Endothelial cell of umbilical vein (primary cell): ENCODE results near the gene CRY2.

ENCODE experiments used
- CTCF ChIP-seq, 2 donors: IDR thresholded peaks; 1 replicate in 1 of 2; 2 replicates in 1 of 2; pipeline ENCODE4 v1.5.1; 2011; ENCODE audit warnings: low read length in 2 of 2, mild to moderate bottlenecking in 2 of 2, moderate library complexity in 2 of 2, control low read depth in 1 of 2, inconsistent platforms in 1 of 2, low read depth in 1 of 2; ENCODE audit not compliant: insufficient read depth in 1 of 2; ENCODE audit errors: extremely low read depth in 1 of 2
- EZH2 ChIP-seq: IDR thresholded peaks from 2 replicates; pipeline ENCODE4 v1.6.1; 2012; ENCODE audit warnings: borderline replicate concordance, low read depth, mild to moderate bottlenecking, moderate library complexity, low read length, inconsistent platforms; ENCODE audit not compliant: severe bottlenecking
- GATA2 ChIP-seq: IDR thresholded peaks from 2 replicates; pipeline ENCODE4 v1.7.0; 2011; ENCODE audit warnings: low read depth, mild to moderate bottlenecking, moderate library complexity, mixed read lengths, low read length; ENCODE audit not compliant: insufficient read length, insufficient read depth
- MAX ChIP-seq: IDR thresholded peaks from 2 replicates; pipeline ENCODE4 v1.6.1; 2011; ENCODE audit not compliant: insufficient read depth, insufficient read length
- MYC ChIP-seq: IDR thresholded peaks from one replicate; pipeline ENCODE4 v1.6.1; 2011; ENCODE audit warnings: mild to moderate bottlenecking, low read depth, low read length
- POLR2A ChIP-seq: IDR thresholded peaks from 2 replicates; pipeline ENCODE4 v1.6.1; 2012; ENCODE audit warnings: low read depth, mild to moderate bottlenecking, control low read depth, low read length
- POLR2AphosphoS5 ChIP-seq: IDR thresholded peaks from 2 replicates; pipeline ENCODE4 v1.6.1; 2012; ENCODE audit warnings: low read depth, mild to moderate bottlenecking, control low read depth, low read length, moderate library complexity; ENCODE audit not compliant: insufficient read depth

GRCh38 chr11:45927684-45928413, 80.6 kb downstream of the CRY2 start:
- TF ChIP-seq CTCF (IDR thresholded peaks at IDR 0.05; ENCODE audit: extremely low read depth in 1 of 2, insufficient read depth in 1 of 2, low read depth in 1 of 2, low read length in 2 of 2): no peak
- TF ChIP-seq MYC: no peak
- TF ChIP-seq MAX: no peak
- TF ChIP-seq POLR2AphosphoS5: no peak
- TF ChIP-seq GATA2: no peak
- TF ChIP-seq EZH2: no peak
- TF ChIP-seq POLR2A: no peak
